Measurements from ENCODE around the gene RNF40.
A peak's percentile ranks its signal among the peaks of the same experiment; 100 is the strongest.

RNF40 gene

DNA sequence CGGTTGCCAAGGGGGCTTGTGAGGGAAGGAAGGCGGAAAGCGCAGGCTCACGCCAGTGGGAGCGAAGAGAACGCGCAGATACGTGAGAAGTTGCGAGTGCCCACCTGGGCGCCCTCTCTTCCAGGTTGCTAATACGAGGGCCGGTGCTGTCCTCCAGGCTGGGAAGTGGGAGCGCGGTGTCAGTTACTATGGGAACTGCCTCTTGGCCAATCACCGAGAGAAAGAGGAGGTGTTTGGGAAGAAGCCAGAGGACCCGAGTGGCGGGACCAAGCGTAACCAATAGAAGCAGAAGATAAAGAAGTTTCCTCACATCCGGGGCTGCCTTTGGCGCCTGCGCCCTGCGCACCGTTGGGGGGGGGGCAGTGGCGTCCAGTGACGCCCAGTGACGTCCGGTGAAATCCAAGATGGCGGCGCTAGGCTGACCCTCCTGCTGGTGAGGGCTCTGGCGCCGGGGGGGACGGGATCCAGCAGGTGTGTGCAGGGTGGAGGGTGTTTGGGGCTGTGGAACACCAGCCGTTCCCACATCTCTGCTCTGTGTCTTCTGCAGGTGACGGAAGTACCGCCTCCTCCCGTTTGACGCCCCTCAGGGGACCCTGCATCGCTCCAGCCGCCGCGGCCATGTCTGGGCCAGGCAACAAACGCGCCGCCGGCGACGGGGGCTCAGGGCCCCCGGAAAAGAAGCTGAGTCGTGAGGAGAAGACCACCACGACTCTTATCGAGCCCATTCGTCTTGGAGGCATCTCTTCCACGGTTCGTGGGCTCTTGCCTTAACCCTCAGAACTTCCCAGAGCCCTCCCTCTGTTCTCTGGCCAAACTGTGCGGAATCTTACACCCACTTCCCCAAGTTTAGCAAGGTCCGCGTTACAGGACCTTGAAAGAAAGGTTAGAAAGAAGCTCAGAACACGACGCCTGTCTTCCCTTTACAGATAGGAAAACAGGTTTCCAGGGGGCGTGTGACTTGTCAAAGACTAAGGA, at the start of gene RNF40, which contains the start of gene CFAP119:
Gene RNF40 (plus strand): TSS at position 395 of the 975 bp plus-strand sequence. CDS start 224 bp downstream, at position 619.
Gene CFAP119 (minus strand): TSS at position 135 of the 975 bp plus-strand sequence. CDS start 314 bp downstream, outside the sequence.
- TF ChIP-seq, protein P1, sequence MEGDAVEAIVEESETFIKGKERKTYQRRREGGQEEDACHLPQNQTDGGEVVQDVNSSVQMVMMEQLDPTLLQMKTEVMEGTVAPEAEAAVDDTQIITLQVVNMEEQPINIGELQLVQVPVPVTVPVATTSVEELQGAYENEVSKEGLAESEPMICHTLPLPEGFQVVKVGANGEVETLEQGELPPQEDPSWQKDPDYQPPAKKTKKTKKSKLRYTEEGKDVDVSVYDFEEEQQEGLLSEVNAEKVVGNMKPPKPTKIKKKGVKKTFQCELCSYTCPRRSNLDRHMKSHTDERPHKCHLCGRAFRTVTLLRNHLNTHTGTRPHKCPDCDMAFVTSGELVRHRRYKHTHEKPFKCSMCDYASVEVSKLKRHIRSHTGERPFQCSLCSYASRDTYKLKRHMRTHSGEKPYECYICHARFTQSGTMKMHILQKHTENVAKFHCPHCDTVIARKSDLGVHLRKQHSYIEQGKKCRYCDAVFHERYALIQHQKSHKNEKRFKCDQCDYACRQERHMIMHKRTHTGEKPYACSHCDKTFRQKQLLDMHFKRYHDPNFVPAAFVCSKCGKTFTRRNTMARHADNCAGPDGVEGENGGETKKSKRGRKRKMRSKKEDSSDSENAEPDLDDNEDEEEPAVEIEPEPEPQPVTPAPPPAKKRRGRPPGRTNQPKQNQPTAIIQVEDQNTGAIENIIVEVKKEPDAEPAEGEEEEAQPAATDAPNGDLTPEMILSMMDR (IDR thresholded peaks at IDR 0.05; ENCODE audit: control insufficient read depth, insufficient read depth, low read depth, low read length, missing control alignments), result no peak

DNA sequence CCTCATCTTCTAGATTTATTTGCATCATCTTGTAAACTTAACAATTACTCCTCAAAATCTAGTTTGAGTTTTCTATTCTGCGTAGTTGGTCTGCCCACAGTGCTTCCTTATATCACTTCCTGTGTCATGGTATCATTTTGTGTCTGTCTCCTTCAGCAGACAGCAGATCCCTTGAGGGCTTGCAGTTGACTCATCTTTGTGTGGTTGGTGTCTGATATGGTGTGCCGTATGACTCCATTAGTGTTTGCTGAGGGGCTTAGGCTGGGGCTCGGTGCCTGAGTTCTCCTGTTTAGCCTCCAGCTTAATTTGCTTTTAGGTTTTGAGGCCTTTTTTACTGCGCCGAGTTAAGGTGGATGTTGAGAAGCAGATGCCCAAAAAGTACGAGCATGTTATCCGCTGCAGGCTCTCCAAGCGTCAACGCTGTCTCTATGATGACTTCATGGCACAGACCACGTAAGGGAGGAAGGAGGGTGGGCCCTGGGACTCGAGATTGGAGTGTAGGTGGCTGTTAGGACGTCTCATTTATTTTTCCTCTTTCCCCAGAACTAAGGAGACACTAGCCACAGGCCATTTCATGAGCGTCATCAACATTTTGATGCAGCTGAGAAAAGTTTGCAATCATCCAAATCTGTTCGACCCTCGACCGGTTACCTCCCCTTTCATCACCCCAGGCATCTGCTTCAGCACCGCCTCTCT, 46.2 kb upstream of the RNF40 start:
- H3K4me3 ChIP-seq (ENCODE audit: control insufficient read depth, low read depth, low read length), result no peak overlapping the region
- no peak for DNase-seq (ENCODE audit: low read depth)
- TF ChIP-seq, protein P1 (IDR thresholded peaks at IDR 0.05; ENCODE audit: control insufficient read depth, insufficient read depth, low read depth, low read length, missing control alignments), result no peak

More for the DNA sequence above, at the start of gene RNF40, which contains the start of gene CFAP119:
- DNase-seq (ENCODE audit: low read depth), result peak; percentile 88
- peak within 1 kb of the TSS; percentile 94 for H3K4me3 ChIP-seq (ENCODE audit: control insufficient read depth, low read depth, low read length)

DNA sequence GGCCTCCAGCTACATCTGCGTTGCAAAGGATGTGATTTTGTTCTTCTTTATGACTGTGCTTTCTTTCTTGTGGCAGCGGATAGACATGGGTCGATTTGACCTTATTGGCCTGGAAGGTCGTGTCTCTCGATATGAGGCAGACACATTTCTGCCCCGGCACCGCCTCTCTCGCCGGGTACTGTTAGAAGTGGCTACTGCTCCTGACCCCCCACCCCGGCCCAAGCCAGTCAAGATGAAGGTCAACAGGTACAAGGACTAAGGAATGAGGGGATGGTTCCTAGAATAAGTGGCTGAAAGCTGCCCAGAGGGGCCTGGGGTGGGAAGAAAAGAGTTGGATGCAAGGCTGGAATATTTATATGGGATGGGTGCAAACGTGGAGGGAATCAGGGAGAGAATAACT, 42.0 kb upstream of the RNF40 start:
- H3K4me3 ChIP-seq (ENCODE audit: control insufficient read depth, low read depth, low read length), result no peak overlapping the region
- TF ChIP-seq, protein P1 (IDR thresholded peaks at IDR 0.05; ENCODE audit: control insufficient read depth, insufficient read depth, low read depth, low read length, missing control alignments), result no peak
- no peak for DNase-seq (ENCODE audit: low read depth)

DNA sequence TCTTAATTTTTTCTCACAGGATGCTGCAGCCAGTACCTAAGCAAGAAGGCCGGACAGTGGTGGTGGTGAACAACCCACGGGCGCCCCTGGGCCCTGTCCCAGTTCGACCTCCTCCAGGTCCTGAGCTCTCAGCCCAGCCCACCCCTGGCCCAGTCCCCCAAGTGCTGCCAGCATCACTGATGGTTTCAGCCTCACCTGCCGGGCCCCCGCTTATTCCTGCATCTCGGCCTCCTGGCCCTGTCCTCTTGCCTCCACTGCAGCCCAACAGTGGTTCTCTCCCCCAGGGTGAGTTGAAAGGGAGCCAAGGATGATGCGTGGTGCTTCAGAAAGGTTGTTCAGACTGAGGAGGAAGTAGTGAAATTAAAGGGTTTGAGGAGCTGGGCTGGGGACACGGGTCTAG, 41.4 kb upstream of the RNF40 start:
- DNase-seq (ENCODE audit: low read depth), result no peak
- TF ChIP-seq, protein P1 (IDR thresholded peaks at IDR 0.05; ENCODE audit: control insufficient read depth, insufficient read depth, low read depth, low read length, missing control alignments), result no peak
- H3K4me3 ChIP-seq (ENCODE audit: control insufficient read depth, low read depth, low read length), result no peak overlapping the region

DNA sequence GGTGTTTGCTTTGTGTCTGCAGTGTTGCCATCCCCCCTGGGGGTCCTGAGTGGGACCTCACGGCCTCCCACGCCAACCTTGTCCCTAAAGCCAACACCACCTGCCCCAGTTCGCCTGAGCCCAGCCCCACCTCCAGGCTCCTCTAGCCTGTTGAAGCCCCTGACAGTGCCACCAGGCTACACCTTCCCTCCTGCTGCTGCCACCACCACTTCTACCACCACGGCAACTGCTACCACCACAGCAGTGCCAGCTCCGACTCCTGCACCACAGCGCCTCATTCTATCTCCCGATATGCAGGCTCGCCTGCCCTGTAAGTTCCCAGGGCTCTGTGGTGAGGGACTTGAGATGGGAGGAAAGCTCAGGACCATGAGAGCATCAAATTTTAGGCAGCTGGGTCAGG, 41.0 kb upstream of the RNF40 start:
- no peak overlapping the region for H3K4me3 ChIP-seq (ENCODE audit: control insufficient read depth, low read depth, low read length)
- TF ChIP-seq, protein P1 (IDR thresholded peaks at IDR 0.05; ENCODE audit: control insufficient read depth, insufficient read depth, low read depth, low read length, missing control alignments), result no peak
- DNase-seq (ENCODE audit: low read depth), result no peak

DNA sequence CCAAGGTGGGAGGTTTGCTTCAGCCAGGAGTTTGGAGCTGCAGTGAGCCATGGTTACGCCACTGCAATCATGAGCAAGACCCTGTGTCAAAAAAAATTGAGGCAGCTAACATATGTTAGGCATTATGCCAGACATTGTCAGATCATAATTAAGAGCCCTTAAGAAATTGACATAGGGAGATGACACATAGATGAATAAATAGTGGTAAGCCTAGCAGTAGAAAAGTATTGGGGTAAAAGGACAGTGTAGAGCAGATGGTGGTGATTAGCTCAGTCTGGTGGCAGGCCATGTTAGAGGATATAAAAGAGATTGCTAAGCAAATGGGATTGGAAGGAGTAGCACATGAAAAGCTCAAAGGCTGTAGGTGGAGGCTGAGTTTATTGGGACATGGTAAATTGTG, 40.5 kb upstream of the RNF40 start:
- TF ChIP-seq, protein P1 (IDR thresholded peaks at IDR 0.05; ENCODE audit: control insufficient read depth, insufficient read depth, low read depth, low read length, missing control alignments), result no peak
- DNase-seq (ENCODE audit: low read depth), result no peak
- no peak overlapping the region for H3K4me3 ChIP-seq (ENCODE audit: control insufficient read depth, low read depth, low read length)
